ENCODE measurements around the gene SMCHD1. TPM values are rescaled to one million over a fixed set of nuclear protein-coding genes. Genes with fewer than 3 reads are reported as not detected.
"Not testable (repeated sequence)": the region's sequence is repeated elsewhere in the genome, so short reads cannot be mapped to it uniquely, and the experiment has no call there.

The SMCHD1 gene
- total RNA-seq, 4 donors from 2014 or later: 35.5 to 126 (median 41.3) TPM

DNA sequence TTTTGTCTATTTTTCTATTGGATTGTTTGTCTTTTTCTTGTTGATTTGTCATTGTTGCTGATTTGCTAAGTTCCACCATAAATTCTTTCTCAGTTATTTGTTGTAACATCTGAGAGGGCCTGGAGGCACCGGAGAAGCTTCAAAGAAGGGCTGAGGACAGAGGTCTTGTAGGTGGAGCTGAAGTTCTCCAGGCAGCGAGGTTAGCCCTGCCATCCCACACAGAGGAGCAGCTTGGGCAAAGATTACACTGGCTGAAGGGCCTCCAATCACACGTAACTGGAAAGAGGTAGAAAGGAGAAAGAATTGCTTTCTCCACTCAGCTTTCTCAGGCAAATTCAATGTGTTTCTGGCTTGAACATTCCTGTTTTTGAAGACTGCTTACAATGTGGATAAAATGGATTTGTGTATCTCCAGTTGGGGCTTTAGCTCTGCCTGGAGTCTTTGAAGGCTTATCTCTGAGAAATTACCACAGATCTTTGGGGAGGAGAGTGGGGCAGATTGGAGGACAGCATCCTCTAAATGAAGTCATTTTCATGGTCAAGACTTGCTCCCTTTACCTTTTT is 170.2 kb downstream of the SMCHD1 start:
- Histone ChIP-seq H3K4me1 (no peaks in the 10 kb centered on the region), H3K4me3 (no peak overlapping the region), H3K27me3 (no peaks in the 10 kb centered on the region), H3K36me3 (no peaks in the 10 kb centered on the region), H3K9me3 (no peaks in the 10 kb centered on the region), H3K27ac (no peak overlapping the region)
- no peak for DNase-seq (ENCODE audit: low spot score in 2 of 2)
- 74% methylated on average over 3 of the region's 3 CpGs for WGBS
- TF ChIP-seq EP300 (IDR thresholded peaks at IDR 0.05): no peak
- no peak for TF ChIP-seq POLR2AphosphoS5 (IDR thresholded peaks at IDR 0.05)
- TF ChIP-seq, protein P1, sequence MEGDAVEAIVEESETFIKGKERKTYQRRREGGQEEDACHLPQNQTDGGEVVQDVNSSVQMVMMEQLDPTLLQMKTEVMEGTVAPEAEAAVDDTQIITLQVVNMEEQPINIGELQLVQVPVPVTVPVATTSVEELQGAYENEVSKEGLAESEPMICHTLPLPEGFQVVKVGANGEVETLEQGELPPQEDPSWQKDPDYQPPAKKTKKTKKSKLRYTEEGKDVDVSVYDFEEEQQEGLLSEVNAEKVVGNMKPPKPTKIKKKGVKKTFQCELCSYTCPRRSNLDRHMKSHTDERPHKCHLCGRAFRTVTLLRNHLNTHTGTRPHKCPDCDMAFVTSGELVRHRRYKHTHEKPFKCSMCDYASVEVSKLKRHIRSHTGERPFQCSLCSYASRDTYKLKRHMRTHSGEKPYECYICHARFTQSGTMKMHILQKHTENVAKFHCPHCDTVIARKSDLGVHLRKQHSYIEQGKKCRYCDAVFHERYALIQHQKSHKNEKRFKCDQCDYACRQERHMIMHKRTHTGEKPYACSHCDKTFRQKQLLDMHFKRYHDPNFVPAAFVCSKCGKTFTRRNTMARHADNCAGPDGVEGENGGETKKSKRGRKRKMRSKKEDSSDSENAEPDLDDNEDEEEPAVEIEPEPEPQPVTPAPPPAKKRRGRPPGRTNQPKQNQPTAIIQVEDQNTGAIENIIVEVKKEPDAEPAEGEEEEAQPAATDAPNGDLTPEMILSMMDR (IDR thresholded peaks at IDR 0.05): no peak
- TF ChIP-seq POLR2A (IDR thresholded peaks at IDR 0.05): no peak

DNA sequence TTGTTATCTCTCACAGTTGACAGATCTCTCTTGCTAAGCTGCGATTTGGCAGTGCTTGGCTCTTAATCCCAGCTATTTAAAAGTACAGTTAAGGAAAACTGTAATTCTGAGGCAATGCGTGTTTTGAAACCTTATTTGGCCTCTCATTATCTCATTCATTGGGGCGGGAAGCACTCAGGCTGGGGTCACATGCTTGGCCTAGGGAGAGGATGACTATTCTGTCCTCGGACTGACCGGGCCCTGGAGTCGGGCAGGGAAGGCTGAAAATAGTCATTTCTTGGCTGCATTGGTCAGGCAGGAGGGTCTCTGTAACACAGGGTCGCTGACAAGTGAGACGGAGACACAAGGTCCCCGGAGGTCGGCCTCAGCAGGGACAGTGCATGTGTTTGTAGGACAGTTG is 171.1 kb downstream of the SMCHD1 start:
- no peaks in the 10 kb centered on the region for H3K36me3 ChIP-seq
- H3K27me3 ChIP-seq: no peaks in the 10 kb centered on the region
- H3K27ac ChIP-seq: peak overlapping the region; percentile 29
- 60% methylated on average over 10 of the region's 10 CpGs for WGBS
- no peaks in the 10 kb centered on the region for H3K9me3 ChIP-seq
- H3K4me1 ChIP-seq: no peaks in the 10 kb centered on the region
- peak in 1 of 2 donors; percentile 73 for DNase-seq (ENCODE audit: low spot score in 2 of 2)
- H3K4me3 ChIP-seq: no peak overlapping the region
- TF ChIP-seq POLR2AphosphoS5 (IDR thresholded peaks at IDR 0.05): peak in 1 of 3 donors; percentile 15
- no peak for TF ChIP-seq POLR2A (IDR thresholded peaks at IDR 0.05)

DNA sequence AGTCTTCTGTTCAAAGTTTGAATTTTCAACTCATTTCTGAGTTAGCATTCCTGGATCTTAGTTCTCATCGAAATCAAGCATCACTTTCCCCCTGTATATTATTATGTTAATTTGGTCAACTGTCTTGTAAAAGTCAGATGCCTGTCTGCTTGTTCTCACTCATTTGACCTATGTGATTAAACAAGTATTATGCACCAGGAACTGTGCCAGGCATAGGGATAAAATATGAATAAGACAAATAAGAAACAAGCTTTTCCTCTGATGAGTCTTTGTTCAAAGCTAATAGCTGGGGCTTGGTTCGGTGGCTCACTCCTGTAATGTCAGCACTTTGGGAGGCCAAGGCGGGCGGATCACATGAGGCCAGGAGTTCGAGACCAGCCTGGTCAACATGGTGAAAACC is 171.5 kb downstream of the SMCHD1 start:
- WGBS: 75% methylated on average over 5 of the region's 5 CpGs
- DNase-seq (ENCODE audit: low spot score in 2 of 2): no peak
- Histone ChIP-seq H3K27ac (peak overlapping the region; percentile 29), H3K36me3 (no peaks in the 10 kb centered on the region), H3K4me3 (no peak overlapping the region), H3K4me1 (no peaks in the 10 kb centered on the region), H3K9me3 (no peaks in the 10 kb centered on the region), H3K27me3 (no peaks in the 10 kb centered on the region)
- TF ChIP-seq EP300 (IDR thresholded peaks at IDR 0.05) (no peak), POLR2AphosphoS5 (IDR thresholded peaks at IDR 0.05) (no peak), POLR2A (IDR thresholded peaks at IDR 0.05) (no peak)
- TF ChIP-seq, protein P1 (IDR thresholded peaks at IDR 0.05): no peak

DNA sequence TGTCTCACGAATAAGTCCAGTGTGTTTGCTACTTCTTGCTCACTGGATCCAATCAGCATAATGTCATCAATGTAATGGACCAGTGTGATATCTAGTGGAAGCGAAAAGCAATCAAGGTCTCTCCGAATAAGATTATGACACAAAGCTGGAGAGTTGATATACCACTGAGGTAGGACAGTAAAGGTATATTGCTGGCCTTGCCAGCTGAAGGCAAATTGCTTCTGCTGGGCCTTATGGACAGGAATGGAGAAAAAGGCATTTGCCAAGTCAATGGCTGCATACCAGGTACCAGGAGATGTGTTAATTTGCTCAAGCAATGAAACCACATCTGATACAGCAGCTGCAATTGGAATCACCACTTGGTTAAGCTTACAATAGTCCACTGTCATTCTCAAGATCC is 180.6 kb downstream of the SMCHD1 start:
- not testable (repeated sequence) for DNase-seq (ENCODE audit: low spot score in 2 of 2); H3K27me3 ChIP-seq; H3K4me3 ChIP-seq; H3K4me1 ChIP-seq; H3K27ac ChIP-seq; H3K9me3 ChIP-seq; H3K36me3 ChIP-seq
- WGBS: 97% methylated on average over 3 of the region's 3 CpGs

DNA sequence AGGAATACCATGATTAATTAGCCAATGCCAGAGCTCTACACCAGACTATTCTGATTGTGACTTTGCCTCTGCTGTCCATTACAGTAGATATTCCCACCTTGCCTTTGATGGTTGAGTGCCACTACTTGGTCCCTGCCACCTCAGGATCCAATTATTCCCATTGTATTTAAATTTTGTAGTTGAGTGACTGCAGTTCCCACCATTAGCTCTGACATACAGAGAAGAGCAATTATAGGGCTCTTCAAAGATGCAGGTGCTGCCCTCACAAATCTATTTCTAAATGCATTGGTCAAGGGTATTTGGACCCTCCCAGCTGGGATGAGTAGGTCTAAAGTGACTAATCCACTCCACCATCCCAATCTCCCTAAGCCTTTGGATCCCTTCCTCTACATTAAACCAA is 181.8 kb downstream of the SMCHD1 start:
- not testable (repeated sequence) for H3K36me3 ChIP-seq; H3K27ac ChIP-seq; H3K4me3 ChIP-seq; H3K27me3 ChIP-seq; H3K9me3 ChIP-seq; H3K4me1 ChIP-seq; DNase-seq (ENCODE audit: low spot score in 2 of 2)

DNA sequence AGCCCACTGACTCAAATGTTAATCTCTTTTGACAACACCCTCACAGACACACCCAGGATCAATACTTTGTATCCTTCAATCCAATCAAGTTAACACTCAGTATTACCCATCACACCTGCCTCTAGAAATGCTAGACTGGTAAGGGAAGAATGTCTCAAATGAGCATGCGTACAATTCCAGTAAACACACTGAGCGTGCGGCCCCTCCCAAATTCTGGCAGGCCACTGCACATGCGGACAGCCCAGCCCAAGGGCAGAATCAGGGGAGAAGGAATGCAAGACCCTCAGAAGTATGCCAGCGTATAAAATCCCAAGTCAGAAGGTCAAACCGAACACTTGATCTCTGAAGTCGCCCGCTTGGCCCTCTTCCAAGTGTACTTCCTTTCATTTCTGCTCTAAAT is 183.7 kb downstream of the SMCHD1 start:
- H3K27me3 ChIP-seq: peaks cover 3% of the 10 kb centered on the region
- no peaks in the 10 kb centered on the region for H3K36me3 ChIP-seq
- H3K4me3 ChIP-seq: no peak overlapping the region
- WGBS: 70% methylated on average over 8 of the region's 8 CpGs
- TF ChIP-seq, protein P1 (IDR thresholded peaks at IDR 0.05): no peak
- TF ChIP-seq POLR2A (IDR thresholded peaks at IDR 0.05) (no peak), POLR2AphosphoS5 (IDR thresholded peaks at IDR 0.05) (no peak), EP300 (IDR thresholded peaks at IDR 0.05) (no peak)
- no peaks in the 10 kb centered on the region for H3K9me3 ChIP-seq
- no peak for DNase-seq (ENCODE audit: low spot score in 2 of 2)
- H3K4me1 ChIP-seq: no peaks in the 10 kb centered on the region
- no peak overlapping the region for H3K27ac ChIP-seq

DNA sequence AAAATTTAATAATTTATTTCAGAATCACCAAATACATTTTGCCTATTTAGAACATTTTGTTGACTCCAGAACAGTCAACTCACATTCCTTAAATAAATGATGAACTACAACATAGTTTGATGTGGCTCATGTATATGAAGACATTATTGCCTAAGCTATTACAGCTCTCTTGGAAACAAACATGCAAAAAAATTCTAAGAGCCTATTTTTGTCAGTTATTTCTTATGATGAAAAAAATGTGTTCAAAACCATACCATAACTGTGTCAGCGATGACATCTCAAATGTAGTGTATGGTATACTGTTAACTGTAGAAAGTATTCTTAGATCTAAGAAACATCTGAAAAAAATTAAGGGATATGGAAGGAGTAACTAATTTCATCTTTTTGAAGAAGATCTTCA is 185.0 kb downstream of the SMCHD1 start:
- no peaks in the 10 kb centered on the region for H3K36me3 ChIP-seq
- no peak overlapping the region for H3K4me3 ChIP-seq
- 77% methylated on average over 1 of the region's 1 CpG for WGBS
- H3K9me3 ChIP-seq: no peaks in the 10 kb centered on the region
- no peak for DNase-seq (ENCODE audit: low spot score in 2 of 2)
- peaks cover 13% of the 10 kb centered on the region for H3K27me3 ChIP-seq
- no peak overlapping the region for H3K27ac ChIP-seq
- peaks cover under 1% of the 10 kb centered on the region for H3K4me1 ChIP-seq
- TF ChIP-seq EP300 (IDR thresholded peaks at IDR 0.05) (no peak), POLR2AphosphoS5 (IDR thresholded peaks at IDR 0.05) (no peak), POLR2A (IDR thresholded peaks at IDR 0.05) (no peak)
- TF ChIP-seq, protein P1 (IDR thresholded peaks at IDR 0.05): no peak
